MM.1S (cell line): ENCODE results near the gene KRT84.

Experiments
- EZH2 ChIP-seq: fragments of 300-600 bp; sonication (generic); optimal IDR thresholded peaks from 2 replicates; pipeline ENCODE3; 2017; ENCODE audit warnings: low read depth, mild to moderate bottlenecking, antibody characterized with exemption, low read length, mixed read lengths
- EZH2phosphoT487 ChIP-seq: fragments of 300-600 bp; sonication (generic); IDR thresholded peaks from 2 replicates; pipeline ENCODE4 v1.6.1; 2018; ENCODE audit warnings: antibody characterized with exemption, low read length
- TF ChIP-seq, protein P1 (sequence below): fragments of 300-600 bp; sonication (generic); IDR thresholded peaks from 2 replicates; pipeline ENCODE4 v1.5.1; 2016; ENCODE audit warnings: antibody characterized with exemption, low read length, mixed read lengths

DNA sequence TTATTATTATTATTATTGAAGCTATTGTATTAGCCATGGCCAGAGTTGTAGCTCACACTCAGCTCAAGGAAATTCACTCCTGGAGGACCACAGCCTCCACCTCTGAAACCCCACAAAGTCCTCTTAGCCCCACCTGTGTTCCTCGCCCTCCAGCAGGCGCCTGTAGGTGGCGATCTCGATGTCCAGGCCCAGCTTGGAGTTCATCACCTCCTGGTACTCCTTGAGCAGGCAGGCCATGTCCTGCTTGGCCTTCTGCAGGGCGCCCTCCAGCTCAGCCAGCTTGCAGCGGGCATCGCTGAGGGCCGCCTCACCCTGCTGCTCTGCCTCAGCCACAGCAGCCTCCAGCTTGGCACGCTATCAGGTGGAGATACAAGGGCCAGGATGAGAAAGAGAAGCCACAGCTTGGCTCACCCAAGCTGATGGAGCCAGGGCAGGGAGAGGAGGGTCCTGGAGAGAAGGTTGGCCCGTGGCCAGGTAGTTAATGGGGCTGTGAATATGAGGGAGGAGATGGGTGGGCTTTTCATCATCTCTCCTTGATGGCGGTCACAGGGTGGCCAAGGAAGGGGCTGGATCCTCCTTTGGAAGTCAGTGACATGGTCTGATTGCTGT is 23.2 kb downstream of the KRT84 start:
- TF ChIP-seq, protein P1, sequence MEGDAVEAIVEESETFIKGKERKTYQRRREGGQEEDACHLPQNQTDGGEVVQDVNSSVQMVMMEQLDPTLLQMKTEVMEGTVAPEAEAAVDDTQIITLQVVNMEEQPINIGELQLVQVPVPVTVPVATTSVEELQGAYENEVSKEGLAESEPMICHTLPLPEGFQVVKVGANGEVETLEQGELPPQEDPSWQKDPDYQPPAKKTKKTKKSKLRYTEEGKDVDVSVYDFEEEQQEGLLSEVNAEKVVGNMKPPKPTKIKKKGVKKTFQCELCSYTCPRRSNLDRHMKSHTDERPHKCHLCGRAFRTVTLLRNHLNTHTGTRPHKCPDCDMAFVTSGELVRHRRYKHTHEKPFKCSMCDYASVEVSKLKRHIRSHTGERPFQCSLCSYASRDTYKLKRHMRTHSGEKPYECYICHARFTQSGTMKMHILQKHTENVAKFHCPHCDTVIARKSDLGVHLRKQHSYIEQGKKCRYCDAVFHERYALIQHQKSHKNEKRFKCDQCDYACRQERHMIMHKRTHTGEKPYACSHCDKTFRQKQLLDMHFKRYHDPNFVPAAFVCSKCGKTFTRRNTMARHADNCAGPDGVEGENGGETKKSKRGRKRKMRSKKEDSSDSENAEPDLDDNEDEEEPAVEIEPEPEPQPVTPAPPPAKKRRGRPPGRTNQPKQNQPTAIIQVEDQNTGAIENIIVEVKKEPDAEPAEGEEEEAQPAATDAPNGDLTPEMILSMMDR, result peak; percentile 34
- TF ChIP-seq EZH2 (no peak), EZH2phosphoT487 (no peak)
